B cell (primary cell): ENCODE results near the gene TRIM2. TPM values are rescaled to one million over a fixed set of nuclear protein-coding genes. Genes with fewer than 3 reads are reported as not detected.

Experiments used
- ATAC-seq: fragments of 200-7000 bp; cut with Tn5 transposase; one replicate; pipeline ENCODE4 v1.10.0; 2021; ENCODE audit warnings: low read depth, mild to moderate bottlenecking, moderate number of reproducible peaks, moderate library complexity
- CTCF ChIA-PET: fragments of 350-600 bp; sonication (Branson Sonifier 250); formaldehyde crosslinking; loops from one replicate; lab custom pipeline; 2021; ENCODE audit warnings: antibody characterized with exemption, inconsistent platforms; lab: Charles Lee
- POLR2A ChIA-PET: fragments of 350-600 bp; sonication (Branson Sonifier 250); formaldehyde crosslinking; loops from one replicate; lab custom pipeline; 2021; ENCODE audit warnings: antibody characterized with exemption; lab: Charles Lee
- DNase-seq: peaks from one replicate; pipeline ENCODE4 v3.0.0; 2013
- H2AFZ ChIP-seq: 2 replicates; pipeline ENCODE4 v1.6.1; 2012; ENCODE audit warnings: mild to moderate bottlenecking, low read depth, low read length; ENCODE audit not compliant: insufficient read depth, poor library complexity, severe bottlenecking
- H3K27ac ChIP-seq, 2 donors: 1 replicate in 1 of 2; 2 replicates in 1 of 2; pipeline ENCODE4 v1.5.1; 2012 to 2013; ENCODE audit warnings: low read length in 2 of 2, mild to moderate bottlenecking in 2 of 2, moderate library complexity in 1 of 2
- H3K27me3 ChIP-seq, 4 experiments: fragments of 200-600 bp in 1 of 4; sonication (generic) in 1 of 4; replicated peaks in 1 of 4; 1 replicate in 2 of 4; 2 replicates in 2 of 4; pipeline versions ENCODE4 v1.6.1 to v1.7.0; 2013 to 2016; ENCODE audit warnings: low read length in 3 of 4, mild to moderate bottlenecking in 2 of 4, mixed read lengths in 1 of 4, moderate library complexity in 1 of 4; ENCODE audit not compliant: insufficient read depth in 4 of 4, control insufficient read depth in 3 of 4; ENCODE audit errors: control extremely low read depth in 1 of 4
- H3K36me3 ChIP-seq, 2 experiments: replicated peaks in 1 of 2; 1 replicate in 1 of 2; 2 replicates in 1 of 2; pipeline versions ENCODE4 v1.6.1 to v1.7.1; 2013; ENCODE audit warnings: low read length in 1 of 2; ENCODE audit not compliant: insufficient read depth in 2 of 2, control insufficient read depth in 1 of 2; ENCODE audit errors: control extremely low read depth in 1 of 2, extremely low read depth in 1 of 2
- H3K4me1 ChIP-seq, 2 donors: fragments of 200-600 bp in 1 of 2; sonication (generic) in 1 of 2; 1 replicate in 1 of 2; 2 replicates in 1 of 2; pipeline versions ENCODE4 v1.5.1 to v1.6.1; 2013 to 2017; ENCODE audit warnings: low read length in 2 of 2; ENCODE audit not compliant: control insufficient read depth in 2 of 2, insufficient read depth in 2 of 2
- H3K4me2 ChIP-seq: replicated peaks from 2 replicates; pipeline ENCODE3; 2012; ENCODE audit warnings: mild to moderate bottlenecking, low read depth, low read length; ENCODE audit not compliant: poor library complexity, severe bottlenecking
- H3K4me3 ChIP-seq, 5 experiments: fragments of 200-600 bp in 1 of 5; sonication (generic) in 1 of 5; 1 replicate in 3 of 5; 2 replicates in 2 of 5; pipeline versions ENCODE4 v1.5.1 to v1.7.0; 2011 to 2016; ENCODE audit warnings: low read length in 4 of 5, mild to moderate bottlenecking in 4 of 5, low read depth in 2 of 5, control low read depth in 1 of 5, moderate library complexity in 1 of 5; ENCODE audit not compliant: insufficient read depth in 1 of 5; ENCODE audit errors: control extremely low read depth in 1 of 5, extremely low read depth in 1 of 5
- H3K79me2 ChIP-seq: fragments of 200-600 bp; sonication (generic); one replicate; pipeline ENCODE4 v1.6.0; 2016; ENCODE audit warnings: low read length; ENCODE audit not compliant: control insufficient read depth, insufficient read depth
- H3K9ac ChIP-seq: fragments of 200-600 bp; sonication (generic); 2 replicates; pipeline ENCODE4 v1.6.1; 2017; ENCODE audit warnings: mild to moderate bottlenecking, low read length, moderate library complexity
- H3K9me3 ChIP-seq, 3 donors: one replicate each; pipeline versions ENCODE4 v1.6.1 to v1.7.1; 2013; ENCODE audit warnings: low read length in 2 of 3; ENCODE audit not compliant: control insufficient read depth in 2 of 3, insufficient read depth in 1 of 3; ENCODE audit errors: control extremely low read depth in 1 of 3
- H4K20me1 ChIP-seq: 2 replicates; pipeline ENCODE4 v1.6.0; 2012; ENCODE audit warnings: mild to moderate bottlenecking, low read length; ENCODE audit not compliant: insufficient read depth, control insufficient read depth, poor library complexity, severe bottlenecking
- H3K27ac Mint-ChIP-seq: one replicate; pipeline ENCODE4 v1.8.0; 2021; ENCODE audit warnings: mixed read lengths
- H3K27me3 Mint-ChIP-seq: one replicate; pipeline ENCODE4 v1.8.0; 2021; ENCODE audit warnings: mixed read lengths
- H3K4me1 Mint-ChIP-seq: one replicate; pipeline ENCODE4 v1.8.0; 2021; ENCODE audit warnings: mixed read lengths
- H3K4me3 Mint-ChIP-seq: one replicate; pipeline ENCODE4 v1.8.0; 2021; ENCODE audit warnings: mixed read lengths
- H3K9me3 Mint-ChIP-seq: one replicate; pipeline ENCODE4 v1.8.0; 2022; ENCODE audit warnings: mixed read lengths; ENCODE audit not compliant: insufficient read depth
- EZH2 ChIP-seq: IDR thresholded peaks from 2 replicates; pipeline ENCODE4 v1.6.1; 2012; ENCODE audit warnings: borderline replicate concordance, low read depth, mild to moderate bottlenecking, moderate library complexity, low read length; ENCODE audit not compliant: insufficient read depth, poor library complexity, severe bottlenecking
- WGBS: methylation state at CpG from one replicate; pipeline ENCODE4 v1.1.5; 2013; ENCODE audit warnings: missing lambda C conversion rate; ENCODE audit not compliant: insufficient coverage; 5-methylcytosine and 5-hydroxymethylcytosine counted together
- intact Hi-C: fragments of 100-400 bp; cut with micrococcal nuclease; formaldehyde crosslinking; loops from one replicate; pipeline ENCODE4 v1.10.0; 2022
- polyA plus RNA-seq: library from polyadenylated mRNA; depleted of rRNA; stranded (reverse); fragments of >200 nt; gene quantifications from 2 replicates; pipeline ENCODE4 v1.2.3, GENCODE V29; 2012
- total RNA-seq, 2 donors: library from RNA; stranded (reverse); fragments of 120-200 nt in 1 of 2; gene quantifications; 1 replicate in 1 of 2; 2 replicates in 1 of 2; pipeline versions ENCODE4 v1.2.3 to v1.2.4, GENCODE V29; 2013 to 2022
- TF ChIP-seq, protein P1 (sequence below): fragments of 200-600 bp; IDR thresholded peaks from one replicate; pipeline ENCODE4 v1.8.0; 2022; ENCODE audit warnings: antibody characterized with exemption, mild to moderate bottlenecking

Gene TRIM2
- total and polyA plus RNA-seq, 2 donors (not counting 1 experiment from before 2014, with no cell fraction given): 1.2 to 6.4 TPM

DNA sequence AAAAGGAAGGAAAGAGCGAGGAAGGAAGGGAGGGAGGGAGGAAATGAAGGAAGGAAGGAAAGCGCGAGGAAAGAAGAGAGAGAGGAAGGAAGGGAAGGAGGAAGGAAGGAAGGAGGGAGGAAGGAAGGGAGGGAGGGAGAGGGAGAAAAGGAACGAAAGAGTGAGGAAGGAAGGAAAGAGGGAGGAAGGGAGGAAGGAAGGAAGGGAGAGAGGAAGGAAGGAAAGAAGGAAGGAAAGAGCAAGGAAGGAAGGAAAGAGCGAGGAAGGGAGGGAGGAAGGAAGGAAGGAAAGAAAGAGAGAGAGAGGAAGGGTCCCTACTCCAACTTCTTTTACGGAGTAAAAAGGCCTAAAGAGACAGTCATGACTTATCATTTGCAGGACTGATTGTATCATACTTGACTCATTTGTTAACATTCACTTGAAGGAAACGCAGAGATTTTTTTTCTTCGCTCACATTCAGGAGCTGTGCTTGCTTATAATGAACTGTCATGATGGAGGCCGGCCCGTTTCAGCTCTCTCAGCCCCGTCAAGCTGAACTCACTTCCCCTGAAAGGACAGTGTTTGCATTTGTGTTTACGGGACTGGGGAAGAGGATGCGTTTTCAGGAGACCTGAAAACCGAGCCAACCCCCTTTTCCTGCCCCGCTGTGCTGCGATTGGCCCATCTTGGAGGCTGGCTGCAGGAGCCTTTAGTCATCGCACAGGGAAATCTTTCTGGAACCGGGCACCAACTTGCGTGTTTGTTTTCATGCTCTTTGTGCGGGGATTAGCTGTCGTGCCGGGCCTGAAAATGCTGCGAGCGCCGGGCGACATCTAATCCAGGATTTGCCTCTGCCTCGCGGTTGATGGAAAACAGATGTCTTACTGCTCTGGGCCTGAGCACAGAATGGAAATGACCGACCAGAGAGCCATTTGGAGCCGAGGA is 17.8 kb downstream of the TRIM2 start:
- Histone ChIP-seq H3K9ac (peak overlapping the region; percentile 80), H3K4me3 (peak overlapping the region; percentile 2 to 84 (median 67)), H4K20me1 (no peaks in the 10 kb centered on the region), H3K4me1 (peaks cover 11 to 18% of the 10 kb centered on the region in 2 donors), H3K79me2 (no peaks in the 10 kb centered on the region), H3K27me3 (peaks cover 0 to 3% (median 0%) of the 10 kb centered on the region in 4 experiments), H3K4me2 (peak overlapping the region; percentile 97), H3K9me3 (peaks cover 0 to 8% (median 4%) of the 10 kb centered on the region in 3 donors), H3K36me3 (no peaks in the 10 kb centered on the region), H2AFZ (peak overlapping the region; percentile 97), H3K27ac (peak overlapping the region in 1 of 2 donors; percentile 48)
- WGBS: 13% methylated on average over 27 of the region's 30 CpGs
- Mint-ChIP-seq H3K27me3 (no peaks in the 10 kb centered on the region), H3K4me3 (peak overlapping the region; percentile 92), H3K4me1 (peaks cover 35% of the 10 kb centered on the region), H3K9me3 (peaks cover 9% of the 10 kb centered on the region), H3K27ac (peak overlapping the region; percentile 67)
- POLR2A ChIA-PET: interaction anchor here (1.6 kb wide), 1 partner anchor 18 kb away, joined by 3 read pairs; the partner anchor contains the start of gene TRIM2
- ATAC-seq (peak; percentile 32), DNase-seq (peak; percentile 62)
- CTCF ChIA-PET: interaction anchor here (1.5 to 1.7 kb wide), 2 partner anchors 17 to 374 kb away, joined by 3 to 5 read pairs; no protein-coding TSS in a partner anchor
- intact Hi-C loops: loop anchor here (1.0 to 10.0 kb wide), 2 partner anchors 27 to 423 kb away; no protein-coding TSS in a partner anchor
- no peak for TF ChIP-seq EZH2
- TF ChIP-seq, protein P1, sequence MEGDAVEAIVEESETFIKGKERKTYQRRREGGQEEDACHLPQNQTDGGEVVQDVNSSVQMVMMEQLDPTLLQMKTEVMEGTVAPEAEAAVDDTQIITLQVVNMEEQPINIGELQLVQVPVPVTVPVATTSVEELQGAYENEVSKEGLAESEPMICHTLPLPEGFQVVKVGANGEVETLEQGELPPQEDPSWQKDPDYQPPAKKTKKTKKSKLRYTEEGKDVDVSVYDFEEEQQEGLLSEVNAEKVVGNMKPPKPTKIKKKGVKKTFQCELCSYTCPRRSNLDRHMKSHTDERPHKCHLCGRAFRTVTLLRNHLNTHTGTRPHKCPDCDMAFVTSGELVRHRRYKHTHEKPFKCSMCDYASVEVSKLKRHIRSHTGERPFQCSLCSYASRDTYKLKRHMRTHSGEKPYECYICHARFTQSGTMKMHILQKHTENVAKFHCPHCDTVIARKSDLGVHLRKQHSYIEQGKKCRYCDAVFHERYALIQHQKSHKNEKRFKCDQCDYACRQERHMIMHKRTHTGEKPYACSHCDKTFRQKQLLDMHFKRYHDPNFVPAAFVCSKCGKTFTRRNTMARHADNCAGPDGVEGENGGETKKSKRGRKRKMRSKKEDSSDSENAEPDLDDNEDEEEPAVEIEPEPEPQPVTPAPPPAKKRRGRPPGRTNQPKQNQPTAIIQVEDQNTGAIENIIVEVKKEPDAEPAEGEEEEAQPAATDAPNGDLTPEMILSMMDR: no peak
